Astrocyte (in vitro differentiated cells and primary cell): ENCODE measurements around the gene LINC00237. TPM values are rescaled to one million over a fixed set of nuclear protein-coding genes. Genes with fewer than 3 reads are reported as not detected.

ENCODE experiments used
- DNase-seq: peaks from one replicate; pipeline ENCODE4 v3.0.0-alpha.2; 2010; ENCODE audit warnings: low read depth
- FAIRE-seq: peaks from 2 replicates; lab custom pipeline; 2011; peaks lifted over from hg19 to GRCh38; lab: Jason Lieb, UNC
- H2AFZ ChIP-seq: 2 replicates; pipeline ENCODE4 v1.6.0; 2012; ENCODE audit warnings: low read depth, low read length, inconsistent platforms
- H3K27ac ChIP-seq: 2 replicates; pipeline ENCODE4 v1.5.1; 2011; ENCODE audit warnings: low read depth, low read length, inconsistent platforms
- H3K27me3 ChIP-seq: 2 replicates; pipeline ENCODE4 v1.6.0; 2011; ENCODE audit warnings: low read length, inconsistent platforms; ENCODE audit not compliant: insufficient read depth
- H3K36me3 ChIP-seq: 2 replicates; pipeline ENCODE4 v1.5.1; 2011; ENCODE audit warnings: low read length, inconsistent platforms; ENCODE audit not compliant: insufficient read depth
- H3K4me1 ChIP-seq: 2 replicates; pipeline ENCODE4 v1.5.1; 2011; ENCODE audit warnings: low read length, inconsistent platforms; ENCODE audit not compliant: insufficient read depth
- H3K4me2 ChIP-seq: 2 replicates; pipeline ENCODE4 v1.6.0; 2012; ENCODE audit warnings: low read length, inconsistent platforms
- H3K4me3 ChIP-seq: 2 replicates; pipeline ENCODE4 v1.5.1; 2011; ENCODE audit warnings: low read depth, mild to moderate bottlenecking, low read length, inconsistent platforms; ENCODE audit not compliant: insufficient read depth
- H3K79me2 ChIP-seq: 2 replicates; pipeline ENCODE4 v1.6.0; 2012; ENCODE audit warnings: mild to moderate bottlenecking, low read length, inconsistent platforms; ENCODE audit not compliant: insufficient read depth
- H3K9ac ChIP-seq: 2 replicates; pipeline ENCODE4 v1.6.0; 2012; ENCODE audit warnings: mild to moderate bottlenecking, low read length, inconsistent platforms
- H3K9me3 ChIP-seq: 2 replicates; pipeline ENCODE4 v1.5.1; 2012; ENCODE audit warnings: low read depth, mild to moderate bottlenecking, low read length, inconsistent platforms; ENCODE audit not compliant: insufficient read depth
- H4K20me1 ChIP-seq: 2 replicates; pipeline ENCODE4 v1.6.0; 2012; ENCODE audit warnings: low read length, inconsistent platforms; ENCODE audit not compliant: insufficient read depth
- H3K27ac Mint-ChIP-seq: one replicate; pipeline ENCODE4 v1.8.0; 2021; ENCODE audit warnings: mild to moderate bottlenecking, mixed read lengths; ENCODE audit not compliant: unreplicated experiment
- H3K27me3 Mint-ChIP-seq: one replicate; pipeline ENCODE4 v1.8.0; 2021; ENCODE audit warnings: low read depth, mixed read lengths; ENCODE audit not compliant: unreplicated experiment
- H3K36me3 Mint-ChIP-seq: one replicate; pipeline ENCODE4 v1.8.0; 2021; ENCODE audit warnings: low read depth, mixed read lengths; ENCODE audit not compliant: unreplicated experiment
- H3K4me1 Mint-ChIP-seq: one replicate; pipeline ENCODE4 v1.8.0; 2021; ENCODE audit warnings: low read depth, mixed read lengths; ENCODE audit not compliant: unreplicated experiment
- H3K4me3 Mint-ChIP-seq: one replicate; pipeline ENCODE4 v1.8.0; 2021; ENCODE audit warnings: mild to moderate bottlenecking, moderate library complexity, mixed read lengths; ENCODE audit not compliant: unreplicated experiment
- H3K9me3 Mint-ChIP-seq: one replicate; pipeline ENCODE4 v1.8.0; 2021; ENCODE audit warnings: mild to moderate bottlenecking, mixed read lengths; ENCODE audit not compliant: unreplicated experiment
- CTCF ChIP-seq: IDR thresholded peaks from 2 replicates; pipeline ENCODE4 v1.5.1; 2011; ENCODE audit warnings: low read depth, mild to moderate bottlenecking, inconsistent platforms, low read length, moderate library complexity; ENCODE audit not compliant: insufficient read depth
- EZH2 ChIP-seq: IDR thresholded peaks from 2 replicates; pipeline ENCODE4 v1.6.1; 2012; ENCODE audit warnings: mild to moderate bottlenecking, low read length, inconsistent platforms; ENCODE audit not compliant: insufficient read depth
- total RNA-seq: library from RNA; stranded (reverse); gene quantifications from 2 replicates; pipeline ENCODE4 v1.2.1, GENCODE V29; 2021

Gene LINC00237
- total RNA-seq, 1 donor from 2014 or later = not detected

- Mint-ChIP-seq H3K36me3 (no peaks in the 10 kb centered on the region), H3K4me3 (no peak overlapping the region), H3K27me3 (peaks cover 11% of the 10 kb centered on the region), H3K4me1 (no peaks in the 10 kb centered on the region), H3K9me3 (peaks cover 2% of the 10 kb centered on the region), H3K27ac (no peak overlapping the region)
- Histone ChIP-seq H3K4me3 (no peak overlapping the region), H3K27ac (no peak overlapping the region), H3K36me3 (no peaks in the 10 kb centered on the region), H4K20me1 (no peaks in the 10 kb centered on the region), H3K4me2 (no peak overlapping the region), H3K27me3 (no peaks in the 10 kb centered on the region), H3K4me1 (no peaks in the 10 kb centered on the region), H3K9ac (no peak overlapping the region), H3K9me3 (no peaks in the 10 kb centered on the region), H3K79me2 (no peaks in the 10 kb centered on the region), H2AFZ (no peak overlapping the region)
- DNase-seq = no peak
- no peak for FAIRE-seq
- TF ChIP-seq CTCF (no peak), EZH2 (no peak)
These were observed 23.6 kb downstream of the LINC00237 start for GRCh38 chr20:21082584-21082983.

- Histone ChIP-seq H3K4me1 (no peaks in the 10 kb centered on the region), H3K4me3 (no peak overlapping the region), H3K27ac (no peak overlapping the region), H4K20me1 (no peaks in the 10 kb centered on the region), H3K79me2 (no peaks in the 10 kb centered on the region), H3K36me3 (no peaks in the 10 kb centered on the region), H2AFZ (no peak overlapping the region), H3K27me3 (no peaks in the 10 kb centered on the region), H3K4me2 (no peak overlapping the region), H3K9ac (no peak overlapping the region), H3K9me3 (no peaks in the 10 kb centered on the region)
- FAIRE-seq (no peak), DNase-seq (no peak)
- Mint-ChIP-seq H3K4me1 (no peaks in the 10 kb centered on the region), H3K36me3 (no peaks in the 10 kb centered on the region), H3K4me3 (no peak overlapping the region), H3K27ac (no peak overlapping the region), H3K9me3 (peaks cover 2% of the 10 kb centered on the region), H3K27me3 (peaks cover 9% of the 10 kb centered on the region)
- TF ChIP-seq EZH2 = no peak
- TF ChIP-seq CTCF = no peak
These were observed 28.3 kb downstream of the LINC00237 start for GRCh38 chr20:21077809-21078345.

- H3K27me3 ChIP-seq = no peaks in the 10 kb centered on the region
- H3K27ac Mint-ChIP-seq = no peak overlapping the region
- H3K36me3 ChIP-seq = no peaks in the 10 kb centered on the region
- H3K4me3 ChIP-seq = no peak overlapping the region
- H3K9me3 ChIP-seq = no peaks in the 10 kb centered on the region
- H3K79me2 ChIP-seq = no peaks in the 10 kb centered on the region
- no peak overlapping the region for H3K4me3 Mint-ChIP-seq
- no peaks in the 10 kb centered on the region for H4K20me1 ChIP-seq
- FAIRE-seq (no peak), DNase-seq (no peak)
- H3K27ac ChIP-seq = no peak overlapping the region
- no peaks in the 10 kb centered on the region for H3K36me3 Mint-ChIP-seq
- H3K9ac ChIP-seq = no peak overlapping the region
- H3K27me3 Mint-ChIP-seq = peaks cover 4% of the 10 kb centered on the region
- H3K4me1 Mint-ChIP-seq = no peaks in the 10 kb centered on the region
- H3K9me3 Mint-ChIP-seq = no peaks in the 10 kb centered on the region
- H3K4me1 ChIP-seq = no peaks in the 10 kb centered on the region
- no peak for TF ChIP-seq EZH2
- no peak for TF ChIP-seq CTCF
- H3K4me2 ChIP-seq = no peak overlapping the region
- no peak overlapping the region for H2AFZ ChIP-seq
These were observed 30.1 kb downstream of the LINC00237 start for GRCh38 chr20:21076073-21076472.
